ENCODE measurements around the gene IGSF9.
A peak's percentile ranks its signal among the peaks of the same experiment; 100 is the strongest.

The IGSF9 gene

GRCh38 chr1:159938211-159938852 lies 7.1 kb downstream of the IGSF9 start:
- no peak for TF ChIP-seq CTCF (IDR thresholded peaks at IDR 0.05; ENCODE audit: control extremely low read depth, extremely low read depth, low read depth, missing control alignments)
- ChIA-PET POLR2A (interaction anchor here (1.2 kb wide), 1 partner anchor 8 kb away, joined by 3 read pairs; no protein-coding TSS in a partner anchor), CTCF (interaction anchor here (0.8 to 13.3 kb wide), 11 partner anchors 11 to 438 kb away, joined by 3 to 232 read pairs (median 7); partner anchors contain the start of gene TAGLN2)
- DNase-seq (ENCODE audit: extremely low spot score), result no peak

- POLR2A ChIA-PET, result no interaction called here
- TF ChIP-seq CTCF (IDR thresholded peaks at IDR 0.05; ENCODE audit: control extremely low read depth, extremely low read depth, low read depth, missing control alignments), result no peak
- peak; percentile 45 for DNase-seq (ENCODE audit: extremely low spot score)
- CTCF ChIA-PET, result interaction anchor here (1.0 to 13.3 kb wide), 12 partner anchors 10 to 149 kb away, joined by 3 to 232 read pairs (median 7); partner anchors contain the start of genes SLAMF9 and TAGLN2
Measured at GRCh38 chr1:159937054-159937750, 8.2 kb downstream of the IGSF9 start.

GRCh38 chr1:159936273-159936904 lies 9.0 kb downstream of the IGSF9 start:
- peak; percentile 87 for DNase-seq (ENCODE audit: extremely low spot score)
- CTCF ChIA-PET, result interaction anchor here (0.7 to 13.3 kb wide), 18 partner anchors 9 to 150 kb away, joined by 3 to 232 read pairs (median 4); partner anchors contain the start of genes SLAMF9 and TAGLN2
- peak; percentile 98 for TF ChIP-seq CTCF (IDR thresholded peaks at IDR 0.05; ENCODE audit: control extremely low read depth, extremely low read depth, low read depth, missing control alignments)
- POLR2A ChIA-PET, result no interaction called here

- DNase-seq (ENCODE audit: extremely low spot score), result no peak
- CTCF ChIA-PET, result interaction anchor here (0.7 to 13.3 kb wide), 18 partner anchors 8 to 143 kb away, joined by 3 to 232 read pairs (median 4); partner anchors contain the start of genes SLAMF9 and TAGLN2
- TF ChIP-seq CTCF (IDR thresholded peaks at IDR 0.05; ENCODE audit: control extremely low read depth, extremely low read depth, low read depth, missing control alignments), result no peak
- POLR2A ChIA-PET, result no interaction called here
Measured at GRCh38 chr1:159935719-159936272, 9.6 kb downstream of the IGSF9 start.

GRCh38 chr1:159935305-159935704 lies 10.1 kb downstream of the IGSF9 start:
- DNase-seq (ENCODE audit: extremely low spot score), result no peak
- TF ChIP-seq CTCF (IDR thresholded peaks at IDR 0.05; ENCODE audit: control extremely low read depth, extremely low read depth, low read depth, missing control alignments), result no peak
- CTCF ChIA-PET, result interaction anchor here (0.7 to 13.3 kb wide), 12 partner anchors 8 to 144 kb away, joined by 3 to 232 read pairs (median 4); partner anchors contain the start of gene TAGLN2
- POLR2A ChIA-PET, result interaction anchor here (1.3 kb wide), 1 partner anchor 10 kb away, joined by 3 read pairs; the partner anchor contains the start of gene TAGLN2

Data from GM10248 (cell line).